ENCODE results near the gene PNPLA1.

PNPLA1 gene

GRCh38 chr6:36315921-36316320 lies 46.1 kb downstream of the PNPLA1 start:
- Histone ChIP-seq H3K79me2 (ENCODE audit: control insufficient read depth, insufficient read depth, low read length, unreplicated experiment) (no peaks in the 10 kb centered on the region), H3K36me3 (ENCODE audit: insufficient read depth, low read length) (no peaks in the 10 kb centered on the region), H3K4me1 (ENCODE audit: control insufficient read depth, insufficient read depth, low read length, unreplicated experiment) (no peaks in the 10 kb centered on the region), H2AFZ (ENCODE audit: low read length, unreplicated experiment) (no peak overlapping the region), H3K27me3 (ENCODE audit: insufficient read depth, low read length) (peaks cover 15% of the 10 kb centered on the region; the same call in 1 of the 2 replicates), H3K27ac (ENCODE audit: low read depth, low read length) (no peak overlapping the region), H3K4me3 (ENCODE audit: low read depth, low read length) (no peak overlapping the region)

- H2AFZ ChIP-seq (ENCODE audit: low read length, unreplicated experiment) = no peak overlapping the region
- H3K36me3 ChIP-seq (ENCODE audit: insufficient read depth, low read length) = no peaks in the 10 kb centered on the region
- H3K79me2 ChIP-seq (ENCODE audit: control insufficient read depth, insufficient read depth, low read length, unreplicated experiment) = no peaks in the 10 kb centered on the region
- no peak overlapping the region for H3K27ac ChIP-seq (ENCODE audit: low read depth, low read length)
- no peak overlapping the region for H3K4me3 ChIP-seq (ENCODE audit: low read depth, low read length)
- H3K4me1 ChIP-seq (ENCODE audit: control insufficient read depth, insufficient read depth, low read length, unreplicated experiment) = no peaks in the 10 kb centered on the region
- H3K27me3 ChIP-seq (ENCODE audit: insufficient read depth, low read length) = peaks cover 10% of the 10 kb centered on the region; the same call in 1 of the 2 replicates
These were observed 47.8 kb downstream of the PNPLA1 start for GRCh38 chr6:36317623-36318022.

- Histone ChIP-seq H3K4me3 (ENCODE audit: low read depth, low read length) (no peak overlapping the region), H3K27me3 (ENCODE audit: insufficient read depth, low read length) (peaks cover 10% of the 10 kb centered on the region; the same call in 1 of the 2 replicates), H3K79me2 (ENCODE audit: control insufficient read depth, insufficient read depth, low read length, unreplicated experiment) (no peaks in the 10 kb centered on the region), H3K36me3 (ENCODE audit: insufficient read depth, low read length) (no peaks in the 10 kb centered on the region), H2AFZ (ENCODE audit: low read length, unreplicated experiment) (no peak overlapping the region), H3K4me1 (ENCODE audit: control insufficient read depth, insufficient read depth, low read length, unreplicated experiment) (no peaks in the 10 kb centered on the region), H3K27ac (ENCODE audit: low read depth, low read length) (no peak overlapping the region)
These were observed 49.0 kb downstream of the PNPLA1 start for GRCh38 chr6:36318690-36319435.

- H3K4me3 ChIP-seq (ENCODE audit: low read depth, low read length) = no peak overlapping the region
- no peaks in the 10 kb centered on the region for H3K4me1 ChIP-seq (ENCODE audit: control insufficient read depth, insufficient read depth, low read length, unreplicated experiment)
- H2AFZ ChIP-seq (ENCODE audit: low read length, unreplicated experiment) = no peak overlapping the region
- H3K27me3 ChIP-seq (ENCODE audit: insufficient read depth, low read length) = peaks cover 10% of the 10 kb centered on the region; the same call in 1 of the 2 replicates
- no peaks in the 10 kb centered on the region for H3K36me3 ChIP-seq (ENCODE audit: insufficient read depth, low read length)
- no peaks in the 10 kb centered on the region for H3K79me2 ChIP-seq (ENCODE audit: control insufficient read depth, insufficient read depth, low read length, unreplicated experiment)
- no peak overlapping the region for H3K27ac ChIP-seq (ENCODE audit: low read depth, low read length)
These were observed 49.5 kb downstream of the PNPLA1 start for GRCh38 chr6:36319436-36319762.

- Histone ChIP-seq H2AFZ (ENCODE audit: low read length, unreplicated experiment) (no peak overlapping the region), H3K79me2 (ENCODE audit: control insufficient read depth, insufficient read depth, low read length, unreplicated experiment) (no peaks in the 10 kb centered on the region), H3K36me3 (ENCODE audit: insufficient read depth, low read length) (no peaks in the 10 kb centered on the region), H3K27ac (ENCODE audit: low read depth, low read length) (no peak overlapping the region), H3K4me3 (ENCODE audit: low read depth, low read length) (no peak overlapping the region), H3K27me3 (ENCODE audit: insufficient read depth, low read length) (peaks cover 10% of the 10 kb centered on the region; the same call in 1 of the 2 replicates), H3K4me1 (ENCODE audit: control insufficient read depth, insufficient read depth, low read length, unreplicated experiment) (no peaks in the 10 kb centered on the region)
These were observed 50.0 kb downstream of the PNPLA1 start for GRCh38 chr6:36319821-36320220.

GRCh38 chr6:36320475-36320874 lies 50.6 kb downstream of the PNPLA1 start:
- H3K27ac ChIP-seq (ENCODE audit: low read depth, low read length) = no peak overlapping the region
- H3K27me3 ChIP-seq (ENCODE audit: insufficient read depth, low read length) = peaks cover 10% of the 10 kb centered on the region; the same call in 1 of the 2 replicates
- H3K4me1 ChIP-seq (ENCODE audit: control insufficient read depth, insufficient read depth, low read length, unreplicated experiment) = no peaks in the 10 kb centered on the region
- no peak overlapping the region for H2AFZ ChIP-seq (ENCODE audit: low read length, unreplicated experiment)
- no peaks in the 10 kb centered on the region for H3K36me3 ChIP-seq (ENCODE audit: insufficient read depth, low read length)
- no peak overlapping the region for H3K4me3 ChIP-seq (ENCODE audit: low read depth, low read length)
- no peaks in the 10 kb centered on the region for H3K79me2 ChIP-seq (ENCODE audit: control insufficient read depth, insufficient read depth, low read length, unreplicated experiment)

GRCh38 chr6:36322591-36322990 lies 52.7 kb downstream of the PNPLA1 start:
- H2AFZ ChIP-seq (ENCODE audit: low read length, unreplicated experiment) = no peak overlapping the region

GRCh38 chr6:36323062-36323461 lies 53.2 kb downstream of the PNPLA1 start:
- no peak overlapping the region for H3K4me3 ChIP-seq (ENCODE audit: low read depth, low read length)

More at GRCh38 chr6:36322591-36322990, 52.7 kb downstream of the PNPLA1 start:
- Histone ChIP-seq H3K27ac (ENCODE audit: low read depth, low read length) (no peak overlapping the region), H3K4me3 (ENCODE audit: low read depth, low read length) (no peak overlapping the region), H3K4me1 (ENCODE audit: control insufficient read depth, insufficient read depth, low read length, unreplicated experiment) (no peaks in the 10 kb centered on the region), H3K36me3 (ENCODE audit: insufficient read depth, low read length) (no peaks in the 10 kb centered on the region), H3K27me3 (ENCODE audit: insufficient read depth, low read length) (peaks cover 19% of the 10 kb centered on the region), H3K79me2 (ENCODE audit: control insufficient read depth, insufficient read depth, low read length, unreplicated experiment) (no peaks in the 10 kb centered on the region)

GRCh38 chr6:36324191-36324590 lies 54.3 kb downstream of the PNPLA1 start:
- Histone ChIP-seq H3K4me3 (ENCODE audit: low read depth, low read length) (no peak overlapping the region), H3K4me1 (ENCODE audit: control insufficient read depth, insufficient read depth, low read length, unreplicated experiment) (no peaks in the 10 kb centered on the region), H2AFZ (ENCODE audit: low read length, unreplicated experiment) (no peak overlapping the region), H3K27me3 (ENCODE audit: insufficient read depth, low read length) (peaks cover 31% of the 10 kb centered on the region), H3K79me2 (ENCODE audit: control insufficient read depth, insufficient read depth, low read length, unreplicated experiment) (no peaks in the 10 kb centered on the region), H3K27ac (ENCODE audit: low read depth, low read length) (no peak overlapping the region), H3K36me3 (ENCODE audit: insufficient read depth, low read length) (no peaks in the 10 kb centered on the region)

More at GRCh38 chr6:36323062-36323461, 53.2 kb downstream of the PNPLA1 start:
- Histone ChIP-seq H3K4me1 (ENCODE audit: control insufficient read depth, insufficient read depth, low read length, unreplicated experiment) (no peaks in the 10 kb centered on the region), H3K27me3 (ENCODE audit: insufficient read depth, low read length) (peaks cover 22% of the 10 kb centered on the region), H3K79me2 (ENCODE audit: control insufficient read depth, insufficient read depth, low read length, unreplicated experiment) (no peaks in the 10 kb centered on the region), H2AFZ (ENCODE audit: low read length, unreplicated experiment) (no peak overlapping the region), H3K36me3 (ENCODE audit: insufficient read depth, low read length) (no peaks in the 10 kb centered on the region), H3K27ac (ENCODE audit: low read depth, low read length) (no peak overlapping the region)

GRCh38 chr6:36324715-36325114 lies 54.9 kb downstream of the PNPLA1 start:
- no peaks in the 10 kb centered on the region for H3K79me2 ChIP-seq (ENCODE audit: control insufficient read depth, insufficient read depth, low read length, unreplicated experiment)
- H3K27ac ChIP-seq (ENCODE audit: low read depth, low read length) = no peak overlapping the region
- H3K27me3 ChIP-seq (ENCODE audit: insufficient read depth, low read length) = peaks cover 32% of the 10 kb centered on the region
- no peak overlapping the region for H3K4me3 ChIP-seq (ENCODE audit: low read depth, low read length)
- H3K4me1 ChIP-seq (ENCODE audit: control insufficient read depth, insufficient read depth, low read length, unreplicated experiment) = no peaks in the 10 kb centered on the region
- no peak overlapping the region for H2AFZ ChIP-seq (ENCODE audit: low read length, unreplicated experiment)
- H3K36me3 ChIP-seq (ENCODE audit: insufficient read depth, low read length) = no peaks in the 10 kb centered on the region

- no peak overlapping the region for H3K27ac ChIP-seq (ENCODE audit: low read depth, low read length)
- H2AFZ ChIP-seq (ENCODE audit: low read length, unreplicated experiment) = no peak overlapping the region
- H3K36me3 ChIP-seq (ENCODE audit: insufficient read depth, low read length) = no peaks in the 10 kb centered on the region
These were observed 56.6 kb downstream of the PNPLA1 start for GRCh38 chr6:36326356-36326995.

More at GRCh38 chr6:36326356-36326995, 56.6 kb downstream of the PNPLA1 start:
- Histone ChIP-seq H3K4me3 (ENCODE audit: low read depth, low read length) (no peak overlapping the region), H3K79me2 (ENCODE audit: control insufficient read depth, insufficient read depth, low read length, unreplicated experiment) (no peaks in the 10 kb centered on the region), H3K27me3 (ENCODE audit: insufficient read depth, low read length) (peaks cover 32% of the 10 kb centered on the region), H3K4me1 (ENCODE audit: control insufficient read depth, insufficient read depth, low read length, unreplicated experiment) (no peaks in the 10 kb centered on the region)

Data from ACC112 (cell line).